GM12878 (cell line): ENCODE results near the gene DDR1. TPM values are rescaled to one million over a fixed set of nuclear protein-coding genes. Genes with fewer than 3 reads are reported as not detected.

Experiments used
- ATAC-seq: fragments of 200-7000 bp; cut with Tn5 transposase; 3 replicates; pipeline ENCODE4 v1.9.1; 2020; ENCODE audit warnings: mild to moderate bottlenecking, moderate library complexity
- BruUV-seq: library from RNA; stranded (reverse); fragments of 400-500 nt; replicated peaks from 2 replicates; lab custom pipeline; 2021; lab: Mats Ljungman, UMichigan
- CTCF ChIA-PET: fragments of 300-600 bp; sonication (Branson Sonifier 250); formaldehyde crosslinking; extraction: SDS; loops from one replicate; lab custom pipeline; 2021; ENCODE audit warnings: inconsistent platforms; lab: Yijun Ruan, JAX
- POLR2A ChIA-PET: fragments of 350-600 bp; formaldehyde crosslinking; extraction: SDS; loops from one replicate; lab custom pipeline; 2021; ENCODE audit warnings: inconsistent platforms; lab: Charles Lee
- RAD21 ChIA-PET: fragments of 300-600 bp; sonication (Branson Sonifier 250); formaldehyde crosslinking; loops from one replicate; lab custom pipeline; 2023; ENCODE audit warnings: antibody characterized with exemption; ENCODE audit not compliant: unreplicated experiment; lab: Charles Lee
- SMC1A ChIA-PET: fragments of 300-600 bp; sonication (Branson Sonifier 250); formaldehyde crosslinking; loops from one replicate; lab custom pipeline; 2023; ENCODE audit not compliant: unreplicated experiment, uncharacterized antibody; lab: Charles Lee
- DNase-seq: peaks from one replicate; pipeline ENCODE4 v3.0.0-alpha.2; 2011; ENCODE audit warnings: low read depth, low spot score
- FAIRE-seq: peaks from 3 replicates; lab custom pipeline; 2011; peaks lifted over from hg19 to GRCh38; lab: Jason Lieb, UNC
- H2AFZ ChIP-seq: 2 replicates; pipeline ENCODE4 v1.6.0; 2011; ENCODE audit warnings: low read depth, low read length, control low read depth; ENCODE audit not compliant: control insufficient read depth
- H3K27ac ChIP-seq: 2 replicates; pipeline ENCODE4 v1.5.1; 2011; ENCODE audit warnings: control low read depth; ENCODE audit not compliant: control insufficient read depth, insufficient read depth
- H3K27me3 ChIP-seq, 2 experiments: replicated peaks in 1 of 2; 2 replicates each; pipeline versions ENCODE4 v1.6.0 to v1.6.1; 2011; ENCODE audit warnings: low read length in 1 of 2; ENCODE audit not compliant: control insufficient read depth in 2 of 2, insufficient read depth in 2 of 2
- H3K36me3 ChIP-seq, 2 experiments: 2 replicates each; pipeline ENCODE4 v1.5.1; 2011; ENCODE audit warnings: low read length in 1 of 2; ENCODE audit not compliant: control insufficient read depth in 2 of 2, insufficient read depth in 2 of 2
- H3K4me1 ChIP-seq: 2 replicates; pipeline ENCODE4 v1.6.1; 2011; ENCODE audit warnings: mild to moderate bottlenecking, low read length, moderate library complexity, mixed read lengths; ENCODE audit not compliant: control insufficient read depth, insufficient read depth
- H3K4me2 ChIP-seq: 2 replicates; pipeline ENCODE4 v1.6.0; 2011; ENCODE audit warnings: control low read depth; ENCODE audit not compliant: control insufficient read depth, insufficient read depth
- H3K4me3 ChIP-seq: fragments of 200-600 bp; sonication (generic); 2 replicates; pipeline ENCODE4 v1.5.1; 2016
- H3K79me2 ChIP-seq: 2 replicates; pipeline ENCODE4 v1.6.0; 2011; ENCODE audit warnings: low read length; ENCODE audit not compliant: control insufficient read depth, insufficient read depth
- H3K9ac ChIP-seq: 2 replicates; pipeline ENCODE4 v1.8.0; 2011; ENCODE audit warnings: low read length, control low read depth, mixed read lengths; ENCODE audit not compliant: control insufficient read depth, insufficient read depth
- H3K9me3 ChIP-seq: replicated peaks from 3 replicates; pipeline ENCODE4 v1.5.1; 2011; ENCODE audit warnings: mild to moderate bottlenecking, low read length; ENCODE audit not compliant: control insufficient read depth, insufficient read depth
- H4K20me1 ChIP-seq: 2 replicates; pipeline ENCODE4 v1.6.0; 2011; ENCODE audit not compliant: control insufficient read depth, insufficient read depth
- ATF3 ChIP-seq: IDR thresholded peaks from 2 replicates; pipeline ENCODE4 v1.6.1; 2011; ENCODE audit warnings: low read depth, mild to moderate bottlenecking, low read length, moderate library complexity, borderline replicate concordance; ENCODE audit errors: extremely low read depth
- CHD2 ChIP-seq: IDR thresholded peaks from 2 replicates; pipeline ENCODE4 v1.6.1; 2011; ENCODE audit warnings: low read depth, low read length, improper control_type of control experiment, borderline replicate concordance
- IRF4 ChIP-seq: IDR thresholded peaks from 2 replicates; pipeline ENCODE4 v1.6.1; 2011; ENCODE audit warnings: low read depth, low read length
- MTA2 ChIP-seq: fragments of 450-650 bp; IDR thresholded peaks from 2 replicates; pipeline ENCODE4 v1.6.1; 2016; ENCODE audit warnings: low read depth, mild to moderate bottlenecking, moderate library complexity
- MYC ChIP-seq: IDR thresholded peaks from 2 replicates; pipeline ENCODE4 v1.6.1; 2011; ENCODE audit warnings: mild to moderate bottlenecking, low read length, moderate library complexity, inconsistent platforms; ENCODE audit not compliant: insufficient read depth, insufficient replicate concordance, insufficient read length, severe bottlenecking
- NBN ChIP-seq: fragments of 450-650 bp; IDR thresholded peaks from 2 replicates; pipeline ENCODE4 v1.6.1; 2016
- NFXL1 ChIP-seq: fragments of 450-650 bp; IDR thresholded peaks from 2 replicates; pipeline ENCODE4 v1.6.1; 2017; ENCODE audit warnings: antibody characterized with exemption, mild to moderate bottlenecking, borderline replicate concordance
- NFYB ChIP-seq: IDR thresholded peaks from 2 replicates; pipeline ENCODE4 v1.6.1; 2011; ENCODE audit warnings: low read depth, mild to moderate bottlenecking, low read length, improper control_type of control experiment, moderate library complexity; ENCODE audit not compliant: insufficient read depth
- PBX3 ChIP-seq: IDR thresholded peaks from 2 replicates; pipeline ENCODE4 v1.6.1; 2011; ENCODE audit warnings: mild to moderate bottlenecking, low read depth, low read length, moderate library complexity; ENCODE audit not compliant: insufficient replicate concordance
- RAD21 ChIP-seq: IDR thresholded peaks from 2 replicates; pipeline ENCODE4 v1.6.1; 2011; ENCODE audit warnings: mild to moderate bottlenecking, low read depth, low read length, moderate library complexity; ENCODE audit not compliant: insufficient read depth
- SIX5 ChIP-seq: IDR thresholded peaks from 2 replicates; pipeline ENCODE4 v1.6.1; 2011; ENCODE audit warnings: mild to moderate bottlenecking, low read depth, low read length, moderate library complexity; ENCODE audit not compliant: severe bottlenecking
- SUPT20H ChIP-seq: IDR thresholded peaks from 2 replicates; pipeline ENCODE4 v1.6.1; 2011; ENCODE audit warnings: low read depth, mild to moderate bottlenecking, low read length, moderate library complexity, borderline replicate concordance; ENCODE audit not compliant: control insufficient read depth
- SUZ12 ChIP-seq: fragments of 200-600 bp; sonication (generic); IDR thresholded peaks from one replicate; pipeline ENCODE4 v1.6.1; 2018; ENCODE audit warnings: antibody characterized with exemption, mild to moderate bottlenecking; ENCODE audit not compliant: unreplicated experiment
- TARDBP ChIP-seq: IDR thresholded peaks from 2 replicates; pipeline ENCODE4 v1.6.1; 2016; ENCODE audit warnings: borderline replicate concordance
- ZNF687 ChIP-seq: fragments of 450-650 bp; IDR thresholded peaks from 2 replicates; pipeline ENCODE4 v1.6.1; 2017; ENCODE audit warnings: mild to moderate bottlenecking, moderate library complexity
- WGBS: methylation state at CpG from one replicate; pipeline ENCODE4 v1.1.6; 2016; ENCODE audit warnings: low lambda C conversion rate; ENCODE audit not compliant: insufficient replicate concordance, insufficient coverage; ENCODE audit errors: missing lambda C conversion rate; 5-methylcytosine and 5-hydroxymethylcytosine counted together
- in situ Hi-C: fragments of 300-500 bp; cut with MboI; formaldehyde crosslinking; loops from 9 replicates; pipeline ENCODE4 v1.14.3; 2018; ENCODE audit warnings: mixed read lengths
- intact Hi-C: fragments of 100-400 bp; cut with micrococcal nuclease; formaldehyde crosslinking; loops from one replicate; pipeline ENCODE4 v1.14.2; 2022; ENCODE audit not compliant: unreplicated experiment
- polyA plus RNA-seq, 11 experiments: library from polyadenylated mRNA; depleted of rRNA in 4 of 11; unstranded in 6 of 11; stranded (reverse) in 5 of 11; fragments of >200 nt; fragmentation: Nextera tagmentation in 4 of 11; fragmentation: Illumina TruSeq in 1 of 11; extraction: Ambion mirVana in 4 of 11; extraction: Trizol in 1 of 11; gene quantifications; 1 replicate in 1 of 11; 2 replicates in 10 of 11; pipeline versions ENCODE4 v1.2.1 to v1.2.3, GENCODE V29; 2011 to 2016; ENCODE audit warnings: inconsistent platforms in 2 of 11, missing spikeins in 2 of 11, low read depth in 1 of 11
- total RNA-seq, 4 experiments: library from RNA; depleted of rRNA in 3 of 4; stranded (reverse); fragments of >200 nt in 3 of 4; fragmentation: Illumina TruSeq in 1 of 4; extraction: Trizol in 1 of 4; gene quantifications; 2 replicates each; pipeline versions ENCODE4 v1.2.1 to v1.2.3, GENCODE V29; 2013 to 2021
- TF ChIP-seq, protein P1 (sequence below): IDR thresholded peaks from 2 replicates; pipeline ENCODE4 v1.6.1; 2012; ENCODE audit warnings: low read depth, low read length, improper control_type of control experiment

Gene DDR1
- total and polyA plus RNA-seq, 10 of the 15 experiments (the other 5 are each of a cell fraction or from before 2014, with no cell fraction given): 1.1 to 39.0 (median 11.9) TPM

DNA sequence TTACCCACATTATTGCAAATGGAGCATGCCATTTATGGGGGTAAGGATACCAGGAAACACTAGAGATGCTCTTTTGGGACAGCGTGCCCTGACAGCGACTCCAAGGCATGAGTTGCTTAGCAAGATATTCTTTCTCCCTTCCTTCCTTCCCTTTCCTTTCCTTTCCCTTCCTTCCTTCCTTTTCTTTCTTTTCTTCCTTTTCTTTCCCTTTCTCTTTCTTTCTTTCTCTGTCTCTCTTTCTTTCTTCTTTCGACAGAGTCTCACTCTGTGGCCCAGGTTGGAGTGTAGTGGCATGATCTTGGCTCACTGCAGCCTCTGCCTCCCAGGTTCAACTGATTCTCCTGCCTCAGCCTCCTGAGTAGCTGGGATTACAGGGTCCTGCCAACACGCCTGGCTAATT lies 59.7 kb downstream of the DDR1 start (continued):
- TF ChIP-seq ZNF687: no peak

DNA sequence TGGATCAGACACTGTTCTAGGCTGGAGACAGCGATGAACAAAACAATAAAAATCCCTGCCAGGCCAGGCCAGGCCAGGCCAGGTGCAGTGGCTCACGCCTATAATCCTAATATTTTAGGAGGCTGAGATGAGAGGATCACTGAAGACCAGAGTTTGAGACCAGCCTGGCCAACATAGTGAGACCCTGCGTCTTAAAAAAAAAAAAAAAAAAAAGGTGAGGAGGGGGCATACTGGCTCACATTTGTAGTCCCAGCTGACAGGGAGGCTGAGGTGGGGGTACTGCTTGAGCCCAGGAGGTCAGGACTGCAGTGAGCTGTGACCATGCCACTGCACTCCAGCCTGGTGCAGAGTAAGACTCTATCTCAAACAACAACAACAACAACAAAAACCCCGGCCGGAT lies 61.0 kb downstream of the DDR1 start:
- H3K27me3 ChIP-seq: peaks cover 0 to 3% of the 10 kb centered on the region in 2 experiments; a peak in 3 of 4 replicates
- in situ Hi-C loops: no loop called here
- no peak for ATAC-seq
- H3K79me2 ChIP-seq: no peaks in the 10 kb centered on the region
- H3K36me3 ChIP-seq: no peaks in the 10 kb centered on the region
- H3K27ac ChIP-seq: no peak overlapping the region
- H3K9ac ChIP-seq: no peak overlapping the region
- no peak overlapping the region for H3K4me2 ChIP-seq
- no peak for FAIRE-seq
- intact Hi-C loops: no loop called here
- RAD21 ChIA-PET: no interaction called here
- no TSS peak for BruUV-seq
- no peaks in the 10 kb centered on the region; the same call in 1 of the 2 replicates for H4K20me1 ChIP-seq
- H3K4me1 ChIP-seq: no peaks in the 10 kb centered on the region
- POLR2A ChIA-PET: no interaction called here
- H2AFZ ChIP-seq: no peak overlapping the region
- no peak for DNase-seq
- H3K4me3 ChIP-seq: no peak overlapping the region
- SMC1A ChIA-PET: no interaction called here
- 62% methylated on average over 4 of the region's 5 CpGs for WGBS
- no peaks in the 10 kb centered on the region; the same call in 2 of the 3 replicates for H3K9me3 ChIP-seq
- CTCF ChIA-PET: interaction anchor here (0.6 kb wide), 1 partner anchor 119 kb away, joined by 3 read pairs; no protein-coding TSS in a partner anchor
- no peak for TF ChIP-seq MYC
- no peak for TF ChIP-seq TARDBP
- no peak for TF ChIP-seq RAD21
- no peak for TF ChIP-seq SUPT20H
- no peak for TF ChIP-seq IRF4
- TF ChIP-seq SIX5: no peak
- no peak for TF ChIP-seq MTA2
- TF ChIP-seq PBX3: no peak
- TF ChIP-seq NFXL1: no peak
- TF ChIP-seq CHD2: no peak
- no peak for TF ChIP-seq NBN
- TF ChIP-seq, protein P1, sequence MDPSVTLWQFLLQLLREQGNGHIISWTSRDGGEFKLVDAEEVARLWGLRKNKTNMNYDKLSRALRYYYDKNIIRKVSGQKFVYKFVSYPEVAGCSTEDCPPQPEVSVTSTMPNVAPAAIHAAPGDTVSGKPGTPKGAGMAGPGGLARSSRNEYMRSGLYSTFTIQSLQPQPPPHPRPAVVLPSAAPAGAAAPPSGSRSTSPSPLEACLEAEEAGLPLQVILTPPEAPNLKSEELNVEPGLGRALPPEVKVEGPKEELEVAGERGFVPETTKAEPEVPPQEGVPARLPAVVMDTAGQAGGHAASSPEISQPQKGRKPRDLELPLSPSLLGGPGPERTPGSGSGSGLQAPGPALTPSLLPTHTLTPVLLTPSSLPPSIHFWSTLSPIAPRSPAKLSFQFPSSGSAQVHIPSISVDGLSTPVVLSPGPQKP: no peak
- TF ChIP-seq NFYB: no peak
- no peak for TF ChIP-seq SUZ12
- no peak for TF ChIP-seq ATF3
